ENCODE data around the gene CNOT3.

Gene CNOT3

DNA sequence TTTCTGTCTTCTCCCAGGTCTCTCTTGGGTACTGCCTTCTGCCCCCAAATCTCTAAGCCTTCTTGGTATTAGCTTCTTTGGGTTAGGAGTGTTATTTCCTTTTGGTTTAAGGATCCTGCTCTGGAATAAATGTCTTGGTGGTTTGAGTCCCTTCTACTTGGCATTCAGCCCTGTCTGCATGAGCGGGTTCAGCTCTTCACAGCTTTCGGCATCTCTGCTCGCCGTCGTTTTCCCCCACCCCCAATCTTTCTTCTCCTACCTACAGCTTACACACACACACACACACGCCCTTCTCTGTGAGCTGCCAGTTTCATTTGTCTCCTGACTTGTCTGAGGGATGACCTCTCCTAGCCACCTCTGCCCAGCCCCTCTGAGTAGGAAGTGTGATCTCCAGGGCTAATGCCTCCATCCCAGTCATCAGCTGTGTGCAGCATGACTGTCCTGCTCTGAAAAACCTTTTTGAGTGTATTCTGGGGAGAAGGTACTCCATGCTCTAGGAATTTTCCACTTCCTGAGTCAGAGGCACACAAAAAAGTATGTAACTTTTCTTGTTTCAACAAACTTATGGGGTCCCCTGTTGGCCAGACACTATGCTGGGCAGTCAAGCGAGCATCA lies 4.7 kb downstream of the CNOT3 start:
- no peak for TF ChIP-seq CTCF (IDR thresholded peaks at IDR 0.05; ENCODE audit: insufficient read depth, low read length, poor library complexity, severe bottlenecking)

GRCh38 chr19:54145541-54146158 lies 8.1 kb downstream of the CNOT3 start:
- DNase-seq (ENCODE audit: extremely low read depth, insufficient read length): no peak
- no peak for TF ChIP-seq CTCF (IDR thresholded peaks at IDR 0.05; ENCODE audit: insufficient read depth, low read length, poor library complexity, severe bottlenecking)
- Histone ChIP-seq H3K36me3 (ENCODE audit: control insufficient read depth, insufficient read depth, low read length) (peaks cover 67% of the 10 kb centered on the region), H3K27me3 (replicated peaks; ENCODE audit: control insufficient read depth, insufficient read depth, low read length) (no peaks in the 10 kb centered on the region), H3K4me3 (replicated peaks; ENCODE audit: low read depth, low read length) (no peak overlapping the region)

More for the DNA sequence above, 4.7 kb downstream of the CNOT3 start:
- H3K4me3 ChIP-seq (replicated peaks; ENCODE audit: low read depth, low read length): no peak overlapping the region
- no peak for DNase-seq (ENCODE audit: extremely low read depth, insufficient read length)
- no peaks in the 10 kb centered on the region for H3K27me3 ChIP-seq (replicated peaks; ENCODE audit: control insufficient read depth, insufficient read depth, low read length)
- H3K36me3 ChIP-seq (ENCODE audit: control insufficient read depth, insufficient read depth, low read length): peaks cover 53% of the 10 kb centered on the region

DNA sequence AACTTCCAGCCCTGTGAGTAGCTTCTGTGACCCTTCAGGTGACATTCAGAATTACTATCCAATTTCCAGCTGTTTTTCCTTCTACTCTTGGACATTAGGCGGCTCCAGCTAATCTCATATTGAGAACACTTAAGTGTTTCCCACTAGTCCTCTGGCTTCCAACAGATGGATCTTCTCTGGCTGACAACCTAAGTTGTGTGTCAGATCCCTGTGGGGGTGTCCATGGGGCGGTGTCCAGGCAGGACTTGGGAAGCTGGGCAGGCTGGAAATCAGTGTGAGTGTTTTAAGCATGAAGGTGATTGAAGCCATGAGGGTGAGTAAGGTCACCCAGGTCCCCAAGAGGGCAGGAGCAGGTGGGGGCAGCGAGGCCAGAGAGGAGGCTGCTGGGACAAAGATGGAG lies 10.1 kb downstream of the CNOT3 start:
- peaks cover 69% of the 10 kb centered on the region for H3K36me3 ChIP-seq (ENCODE audit: control insufficient read depth, insufficient read depth, low read length)
- no peak for DNase-seq (ENCODE audit: extremely low read depth, insufficient read length)
- H3K4me3 ChIP-seq (replicated peaks; ENCODE audit: low read depth, low read length): no peak overlapping the region
- no peaks in the 10 kb centered on the region for H3K27me3 ChIP-seq (replicated peaks; ENCODE audit: control insufficient read depth, insufficient read depth, low read length)
- no peak for TF ChIP-seq CTCF (IDR thresholded peaks at IDR 0.05; ENCODE audit: insufficient read depth, low read length, poor library complexity, severe bottlenecking)

- H3K36me3 ChIP-seq (ENCODE audit: control insufficient read depth, insufficient read depth, low read length): peaks cover 67% of the 10 kb centered on the region
- DNase-seq (ENCODE audit: extremely low read depth, insufficient read length): no peak
- no peaks in the 10 kb centered on the region for H3K27me3 ChIP-seq (replicated peaks; ENCODE audit: control insufficient read depth, insufficient read depth, low read length)
- H3K4me3 ChIP-seq (replicated peaks; ENCODE audit: low read depth, low read length): no peak overlapping the region
- no peak for TF ChIP-seq CTCF (IDR thresholded peaks at IDR 0.05; ENCODE audit: insufficient read depth, low read length, poor library complexity, severe bottlenecking)
These were observed 10.6 kb downstream of the CNOT3 start for GRCh38 chr19:54148158-54148557.

DNA sequence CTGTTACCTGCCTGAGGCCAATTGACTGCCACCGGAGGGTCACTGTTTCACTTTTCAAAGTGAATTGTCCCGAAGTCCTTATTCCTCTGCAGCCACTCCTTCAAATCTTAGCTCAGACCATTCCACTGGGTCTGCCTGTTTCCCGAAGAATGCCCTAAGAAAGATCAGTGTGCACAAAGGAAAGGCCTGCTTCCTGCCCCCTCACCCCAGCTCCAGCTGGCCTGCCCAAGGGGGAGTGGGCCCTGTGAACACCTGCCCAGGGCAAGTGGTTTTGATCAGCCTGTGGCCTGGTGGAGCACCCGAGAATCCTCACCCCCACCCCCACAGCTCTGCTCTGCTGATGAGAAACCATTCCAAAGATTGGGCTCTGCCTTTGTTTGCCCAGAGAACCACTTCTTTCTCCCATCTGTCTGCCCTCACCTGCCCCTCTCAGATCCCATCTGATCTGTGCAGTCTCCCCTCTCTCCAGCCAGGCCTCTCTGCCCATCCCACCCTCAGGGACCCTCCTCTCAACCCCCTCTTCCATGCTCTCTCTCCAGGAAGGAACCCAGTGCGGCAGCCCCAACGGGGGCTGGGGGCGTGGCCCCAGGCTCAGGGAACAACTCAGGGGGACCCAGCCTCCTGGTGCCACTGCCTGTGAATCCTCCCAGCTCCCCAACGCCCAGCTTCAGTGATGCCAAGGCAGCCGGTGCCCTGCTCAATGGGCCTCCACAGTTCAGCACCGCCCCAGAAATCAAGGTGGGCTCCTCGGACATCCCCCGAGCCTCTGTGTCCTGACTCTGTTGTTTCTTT lies 11.7 kb downstream of the CNOT3 start:
- H3K36me3 ChIP-seq (ENCODE audit: control insufficient read depth, insufficient read depth, low read length): peaks cover 64% of the 10 kb centered on the region
- no peak overlapping the region for H3K4me3 ChIP-seq (replicated peaks; ENCODE audit: low read depth, low read length)
- no peak for TF ChIP-seq CTCF (IDR thresholded peaks at IDR 0.05; ENCODE audit: insufficient read depth, low read length, poor library complexity, severe bottlenecking)
- H3K27me3 ChIP-seq (replicated peaks; ENCODE audit: control insufficient read depth, insufficient read depth, low read length): no peaks in the 10 kb centered on the region
- no peak for DNase-seq (ENCODE audit: extremely low read depth, insufficient read length)

All from GM06990 (cell line).